ENCODE data around the gene HOXD8. TPM values are rescaled to one million over a fixed set of nuclear protein-coding genes. Genes with fewer than 3 reads are reported as not detected.

Gene HOXD8
- total RNA-seq, 1 donor from 2014 or later, result 2.8 TPM

DNA sequence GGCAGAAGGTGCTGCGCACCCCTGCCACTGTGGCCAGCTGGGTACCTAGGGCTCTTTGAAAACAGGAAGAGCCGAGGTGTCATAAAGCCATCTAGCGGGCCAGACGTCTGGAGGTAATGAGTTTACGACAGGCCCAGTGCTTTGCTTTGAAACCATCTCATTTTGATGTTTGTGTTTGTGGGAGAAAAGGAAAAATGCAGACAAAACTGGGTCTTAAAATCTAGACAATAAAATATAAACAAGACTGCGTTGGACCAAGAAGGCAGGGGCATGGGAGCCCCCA, 3.8 kb upstream of the HOXD8 start:
- H3K36me3 Mint-ChIP-seq, result no peaks in the 10 kb centered on the region
- peak overlapping the region; percentile 11 for H3K27ac Mint-ChIP-seq
- H3K4me3 Mint-ChIP-seq, result peak overlapping the region; percentile 10
- no peak for TF ChIP-seq CTCF (conservative IDR thresholded peaks at IDR 0.05)
- peaks cover 19% of the 10 kb centered on the region for H3K4me1 Mint-ChIP-seq (ENCODE audit: unreplicated experiment)
- H3K27me3 Mint-ChIP-seq, result peaks cover 83% of the 10 kb centered on the region
- no peaks in the 10 kb centered on the region for H3K9me3 Mint-ChIP-seq
- no peak for DNase-seq (ENCODE audit: extremely low spot score, unreplicated experiment)

DNA sequence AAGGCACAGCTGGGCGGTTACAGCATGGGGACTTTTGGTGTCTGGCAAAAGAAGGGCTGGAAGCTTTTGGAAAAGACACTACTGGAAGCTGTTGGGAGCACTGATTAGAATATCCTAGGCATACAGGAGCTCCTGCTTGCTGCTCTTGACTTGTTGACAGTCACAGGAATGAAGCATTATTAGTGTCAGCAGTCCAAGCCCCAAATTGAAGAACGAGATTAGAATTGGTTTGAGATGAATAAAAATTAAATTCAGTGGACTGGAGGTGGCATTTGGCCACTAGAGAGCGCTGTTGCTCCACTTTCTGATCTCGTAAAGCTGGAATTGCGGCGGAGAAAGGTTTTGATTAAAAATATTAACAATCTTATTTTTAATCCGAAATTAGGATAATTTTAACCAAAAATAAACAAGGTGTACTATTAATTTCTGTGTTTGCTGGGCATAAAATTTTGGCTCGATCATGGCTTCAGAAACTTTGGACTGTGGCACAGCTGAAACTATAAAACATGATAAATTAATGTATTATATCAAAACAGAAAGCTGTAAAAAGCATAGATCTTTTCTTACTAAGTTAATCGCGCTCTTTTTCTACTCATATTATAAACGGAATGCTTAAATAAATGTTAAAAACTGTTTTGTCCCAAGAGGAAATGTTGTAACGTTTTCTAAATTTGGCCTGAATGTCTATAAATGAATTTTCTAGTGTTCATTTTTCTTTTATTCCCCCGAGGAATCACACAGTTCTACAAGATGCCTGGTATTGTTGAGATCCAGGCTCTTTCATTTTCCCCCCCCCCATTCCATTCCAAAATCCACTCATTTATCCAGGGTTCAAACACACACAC, 2.4 kb upstream of the HOXD8 start:
- Mint-ChIP-seq H3K27me3 (peaks cover 83% of the 10 kb centered on the region), H3K36me3 (no peaks in the 10 kb centered on the region), H3K4me1 (ENCODE audit: unreplicated experiment) (peaks cover 25% of the 10 kb centered on the region), H3K9me3 (no peaks in the 10 kb centered on the region), H3K4me3 (peak overlapping the region; percentile 5), H3K27ac (no peak overlapping the region)
- peak; percentile 97 for TF ChIP-seq CTCF (conservative IDR thresholded peaks at IDR 0.05)
- DNase-seq (ENCODE audit: extremely low spot score, unreplicated experiment), result no peak

GRCh38 chr2:176127774-176128072, 1.8 kb upstream of the HOXD8 start:
- Mint-ChIP-seq H3K27ac (no peak overlapping the region), H3K36me3 (no peaks in the 10 kb centered on the region), H3K4me3 (peak overlapping the region; percentile 86), H3K27me3 (peaks cover 85% of the 10 kb centered on the region), H3K4me1 (ENCODE audit: unreplicated experiment) (peaks cover 29% of the 10 kb centered on the region), H3K9me3 (no peaks in the 10 kb centered on the region)
- no peak for DNase-seq (ENCODE audit: extremely low spot score, unreplicated experiment)
- no peak for TF ChIP-seq CTCF (conservative IDR thresholded peaks at IDR 0.05)

- H3K4me3 Mint-ChIP-seq, result peak overlapping the region; percentile 86
- TF ChIP-seq CTCF (conservative IDR thresholded peaks at IDR 0.05), result no peak
- H3K36me3 Mint-ChIP-seq, result no peaks in the 10 kb centered on the region
- H3K9me3 Mint-ChIP-seq, result no peaks in the 10 kb centered on the region
- peaks cover 89% of the 10 kb centered on the region for H3K27me3 Mint-ChIP-seq
- peak overlapping the region; percentile 69 for H3K27ac Mint-ChIP-seq
- no peak for DNase-seq (ENCODE audit: extremely low spot score, unreplicated experiment)
- peaks cover 32% of the 10 kb centered on the region for H3K4me1 Mint-ChIP-seq (ENCODE audit: unreplicated experiment)
Observed at GRCh38 chr2:176128172-176128981, 1.1 kb upstream of the HOXD8 start.

GRCh38 chr2:176129813-176130146, 275 bp downstream of the HOXD8 start:
- no peak for DNase-seq (ENCODE audit: extremely low spot score, unreplicated experiment)

More at GRCh38 chr2:176129813-176130146, 275 bp downstream of the HOXD8 start:
- no peaks in the 10 kb centered on the region for H3K9me3 Mint-ChIP-seq
- no peak for TF ChIP-seq CTCF (conservative IDR thresholded peaks at IDR 0.05)
- no peaks in the 10 kb centered on the region for H3K36me3 Mint-ChIP-seq
- peak overlapping the region; percentile 77 for H3K4me3 Mint-ChIP-seq
- peaks cover 26% of the 10 kb centered on the region for H3K4me1 Mint-ChIP-seq (ENCODE audit: unreplicated experiment)
- peaks cover 89% of the 10 kb centered on the region for H3K27me3 Mint-ChIP-seq
- H3K27ac Mint-ChIP-seq, result no peak overlapping the region

Data from type B pancreatic cell (in vitro differentiated cells).